Cardiac fibroblast (primary cell): Measurements from ENCODE around the gene ZNF787.

ENCODE experiments used
- DNase-seq, 2 donors: peaks; one replicate each; pipeline versions ENCODE4 v3.0.0 to v3.0.0-alpha.2; 2010; ENCODE audit warnings: low read depth in 2 of 2
- H3K4me3 ChIP-seq, 2 donors: replicated peaks in 1 of 2; 1 replicate in 1 of 2; 2 replicates in 1 of 2; pipeline ENCODE4 v1.5.1; 2011; ENCODE audit warnings: low read depth in 2 of 2, low read length in 2 of 2, mild to moderate bottlenecking in 2 of 2, moderate library complexity in 1 of 2
- CTCF ChIP-seq: IDR thresholded peaks from one replicate; pipeline ENCODE4 v1.5.1; 2011; ENCODE audit warnings: low read depth, mild to moderate bottlenecking, low read length, inconsistent platforms

Gene ZNF787

GRCh38 chr19:56133858-56134653 lies 13.0 kb upstream of the ZNF787 start:
- peak in 1 of 2 donors; percentile 46 for DNase-seq
- H3K4me3 ChIP-seq = no peak overlapping the region
- TF ChIP-seq CTCF = no peak

- no peak for TF ChIP-seq CTCF
- H3K4me3 ChIP-seq = no peak overlapping the region
- peak; percentile 26 to 83 for DNase-seq
Measured at GRCh38 chr19:56132316-56132822, 11.3 kb upstream of the ZNF787 start.

GRCh38 chr19:56131651-56132050 lies 10.6 kb upstream of the ZNF787 start:
- no peak for TF ChIP-seq CTCF
- DNase-seq = no peak
- H3K4me3 ChIP-seq = no peak overlapping the region

- no peak overlapping the region for H3K4me3 ChIP-seq
- DNase-seq = no peak
- TF ChIP-seq CTCF = no peak
Measured at GRCh38 chr19:56130006-56130405, 8.9 kb upstream of the ZNF787 start.

GRCh38 chr19:56126983-56127780 lies 6.1 kb upstream of the ZNF787 start:
- TF ChIP-seq CTCF = no peak
- no peak overlapping the region for H3K4me3 ChIP-seq
- DNase-seq = no peak

- no peak for TF ChIP-seq CTCF
- H3K4me3 ChIP-seq = no peak overlapping the region
- no peak for DNase-seq
Measured at GRCh38 chr19:56125806-56126590, 4.9 kb upstream of the ZNF787 start.
